ENCODE measurements around the gene REEP3.

Gene REEP3

GRCh38 chr10:63665670-63666134 lies 144.5 kb downstream of the REEP3 start:
- H3K27ac ChIP-seq, result no peak overlapping the region
- intact Hi-C loops (cut with DNase I; ENCODE audit: low total_unique reads), result no loop called here
- no peak for TF ChIP-seq CTCF (IDR thresholded peaks at IDR 0.05)

GRCh38 chr10:63666836-63667383 lies 145.7 kb downstream of the REEP3 start:
- no peaks in the 10 kb centered on the region for H3K27me3 ChIP-seq
- no peaks in the 10 kb centered on the region for H3K36me3 ChIP-seq
- H3K4me1 ChIP-seq, result peaks cover 0 to 17% (median 7%) of the 10 kb centered on the region in 4 donors
- H3K4me3 ChIP-seq, result no peak overlapping the region
- DNase-seq, result no peak
- H3K27ac ChIP-seq, result no peak overlapping the region
- H3K9me3 ChIP-seq, result no peaks in the 10 kb centered on the region
- intact Hi-C loops (cut with DNase I; ENCODE audit: low total_unique reads), result no loop called here
- no peak for TF ChIP-seq CTCF (IDR thresholded peaks at IDR 0.05)

More at GRCh38 chr10:63665670-63666134, 144.5 kb downstream of the REEP3 start:
- Histone ChIP-seq H3K9me3 (no peaks in the 10 kb centered on the region), H3K4me1 (peaks cover 0 to 8% (median 2%) of the 10 kb centered on the region in 4 donors), H3K4me3 (no peak overlapping the region), H3K27me3 (no peaks in the 10 kb centered on the region), H3K36me3 (no peaks in the 10 kb centered on the region)
- DNase-seq, result no peak

GRCh38 chr10:63667596-63668480 lies 146.6 kb downstream of the REEP3 start:
- Histone ChIP-seq H3K4me3 (no peak overlapping the region), H3K4me1 (peaks cover 0 to 18% (median 7%) of the 10 kb centered on the region in 4 donors), H3K36me3 (no peaks in the 10 kb centered on the region), H3K27me3 (no peaks in the 10 kb centered on the region), H3K9me3 (no peaks in the 10 kb centered on the region), H3K27ac (no peak overlapping the region)
- no peak for TF ChIP-seq CTCF (IDR thresholded peaks at IDR 0.05)
- no peak for DNase-seq
- intact Hi-C loops (cut with DNase I; ENCODE audit: low total_unique reads), result no loop called here

GRCh38 chr10:63670291-63670898 lies 149.2 kb downstream of the REEP3 start:
- intact Hi-C loops (cut with DNase I; ENCODE audit: low total_unique reads), result no loop called here

More at GRCh38 chr10:63670291-63670898, 149.2 kb downstream of the REEP3 start:
- no peak for DNase-seq
- no peaks in the 10 kb centered on the region for H3K36me3 ChIP-seq
- no peaks in the 10 kb centered on the region for H3K9me3 ChIP-seq
- peaks cover 0 to 18% (median 7%) of the 10 kb centered on the region in 4 donors for H3K4me1 ChIP-seq
- H3K27me3 ChIP-seq, result no peaks in the 10 kb centered on the region
- no peak overlapping the region for H3K27ac ChIP-seq
- no peak for TF ChIP-seq CTCF (IDR thresholded peaks at IDR 0.05)
- no peak overlapping the region for H3K4me3 ChIP-seq
